ENCODE measurements around the gene BANF1.

DNA sequence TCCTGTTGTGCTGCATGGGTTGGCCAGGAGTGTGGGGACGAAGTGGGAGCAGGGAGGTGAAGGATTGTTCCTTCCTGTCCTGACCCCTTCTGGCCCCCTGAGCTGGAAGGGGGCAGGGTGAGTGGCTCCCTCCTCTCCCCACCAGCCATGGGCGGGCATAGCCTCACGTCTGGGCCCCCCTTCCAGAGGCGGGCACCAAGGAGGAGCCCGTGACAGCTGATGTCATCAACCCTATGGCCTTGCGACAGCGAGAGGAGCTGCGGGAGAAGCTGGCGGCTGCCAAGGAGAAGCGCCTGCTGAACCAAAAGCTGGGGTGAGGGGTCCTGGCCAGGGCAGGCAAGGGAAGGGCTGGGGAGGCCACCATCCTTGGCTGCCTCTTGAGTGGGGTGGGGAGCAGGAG is 37.4 kb upstream of the BANF1 start:
- TF ChIP-seq CTCF (IDR thresholded peaks at IDR 0.05; ENCODE audit: poor library complexity) (no peak), EZH2 (IDR thresholded peaks at IDR 0.05; ENCODE audit: borderline replicate concordance) (no peak), EZH2phosphoT487 (IDR thresholded peaks at IDR 0.05; ENCODE audit: low read depth, severe bottlenecking, unreplicated experiment) (no peak)
